ENCODE data around the gene SLC37A3.
"Not testable (repeated sequence)": the region's sequence is repeated elsewhere in the genome, so short reads cannot be mapped to it uniquely, and the experiment has no call there.

Gene SLC37A3

DNA sequence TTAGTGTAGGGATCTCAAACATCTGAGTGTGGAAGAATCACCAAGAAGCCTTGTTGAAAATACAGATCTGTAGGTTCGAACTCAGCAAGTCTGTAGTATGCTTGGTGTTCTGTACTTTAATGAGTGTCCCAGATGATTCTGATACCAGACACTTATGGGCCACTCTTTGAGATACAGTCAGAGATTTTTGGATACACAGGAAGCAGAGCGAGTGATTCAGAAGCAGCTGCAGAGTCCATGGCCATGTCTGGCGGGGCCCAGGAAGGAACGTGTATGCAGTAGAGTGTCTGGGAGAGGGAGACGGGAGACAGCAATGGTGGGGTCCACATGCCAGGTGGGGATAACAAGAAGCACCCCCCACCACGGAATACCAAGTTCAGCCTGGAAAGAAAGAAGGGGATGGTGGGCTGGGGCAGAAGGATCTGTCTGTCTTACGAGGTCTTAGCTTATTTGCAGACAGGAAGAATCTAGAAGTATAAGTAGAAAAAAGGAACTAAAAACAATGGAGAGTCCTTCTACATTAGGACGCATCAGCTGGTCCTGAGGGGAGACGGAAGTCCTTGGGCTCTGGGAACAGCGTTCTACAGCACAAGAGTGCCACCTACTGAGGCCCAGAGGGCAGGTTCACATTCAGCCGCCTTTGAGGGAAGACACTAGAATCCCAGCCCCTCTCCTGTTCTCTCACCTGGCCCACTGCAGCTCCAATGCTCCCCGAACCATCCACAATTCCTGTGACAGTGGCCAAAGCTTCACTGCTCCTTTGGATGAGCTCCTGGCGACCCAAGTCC is 55.4 kb downstream of the SLC37A3 start:
- peak; percentile 8 for DNase-seq

DNA sequence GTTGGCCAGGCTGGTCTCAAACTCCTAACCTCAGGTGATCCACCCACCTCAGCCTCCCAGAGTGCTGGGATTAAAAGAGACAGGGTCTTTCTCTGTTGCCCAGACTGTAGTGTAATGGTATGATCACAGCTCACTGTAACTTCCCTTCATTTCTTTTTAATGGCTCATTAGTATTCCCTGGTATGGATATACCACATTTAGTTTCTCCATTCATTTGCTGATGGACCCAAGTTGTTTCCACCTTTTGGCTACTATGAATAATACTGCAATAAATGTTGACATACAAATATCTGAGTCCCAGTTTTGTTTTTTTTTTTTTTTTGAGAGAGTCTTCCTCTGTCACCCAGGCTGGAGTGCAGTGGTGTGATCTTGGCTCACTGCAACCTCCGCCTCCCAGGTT is 59.4 kb downstream of the SLC37A3 start:
- not testable (repeated sequence) for DNase-seq

DNA sequence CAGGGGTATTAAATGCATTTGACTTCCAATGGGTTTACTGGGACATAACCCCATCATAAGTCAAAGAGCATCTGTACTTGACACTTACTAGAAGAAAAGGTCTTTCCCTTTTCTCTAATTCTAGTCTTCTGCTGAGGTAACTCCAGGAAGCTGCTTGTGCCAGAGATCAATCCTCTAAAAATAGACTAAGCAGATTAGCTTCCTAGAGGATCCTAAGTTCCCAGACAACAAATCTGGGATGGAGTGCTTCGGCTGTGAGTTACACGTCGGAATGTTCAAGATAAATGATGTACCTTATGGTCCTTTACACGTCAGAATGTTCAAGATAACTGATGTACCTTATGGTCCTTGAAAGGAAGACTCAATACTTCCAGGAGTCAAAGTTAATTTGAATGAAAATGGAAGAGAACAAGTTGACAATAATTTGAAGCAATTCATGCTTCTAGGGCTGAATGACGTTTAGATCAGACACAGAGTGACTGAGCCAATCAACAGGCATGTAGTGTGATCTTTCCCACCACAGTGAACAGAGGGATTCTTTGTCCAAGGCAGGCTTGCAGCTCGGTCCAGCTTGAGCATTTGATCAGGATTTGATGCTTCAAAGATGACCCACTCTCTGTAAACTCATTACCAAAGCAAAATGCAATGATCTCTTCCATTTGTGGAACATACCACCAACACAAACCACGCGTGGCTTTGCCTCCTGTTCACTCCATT is 63.8 kb downstream of the SLC37A3 start:
- DNase-seq, result no peak

DNA sequence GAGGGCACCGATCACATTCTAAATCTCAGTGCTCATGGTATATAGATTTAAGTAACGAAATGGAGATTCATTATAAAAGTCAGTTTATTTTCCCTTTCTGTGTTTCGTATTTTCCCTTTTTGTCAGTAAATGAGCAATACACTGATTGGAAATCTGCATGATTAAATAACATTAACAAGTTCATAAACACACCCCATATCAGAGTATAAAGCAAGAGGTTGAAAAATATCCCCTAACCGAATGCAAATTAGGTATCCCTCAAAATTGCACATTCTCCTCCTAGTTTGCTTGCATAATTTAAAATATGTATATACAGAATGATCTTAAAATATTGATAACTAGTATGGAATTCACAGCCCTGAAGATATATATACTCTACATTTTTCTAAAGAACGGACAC is 64.6 kb downstream of the SLC37A3 start:
- DNase-seq, result no peak

DNA sequence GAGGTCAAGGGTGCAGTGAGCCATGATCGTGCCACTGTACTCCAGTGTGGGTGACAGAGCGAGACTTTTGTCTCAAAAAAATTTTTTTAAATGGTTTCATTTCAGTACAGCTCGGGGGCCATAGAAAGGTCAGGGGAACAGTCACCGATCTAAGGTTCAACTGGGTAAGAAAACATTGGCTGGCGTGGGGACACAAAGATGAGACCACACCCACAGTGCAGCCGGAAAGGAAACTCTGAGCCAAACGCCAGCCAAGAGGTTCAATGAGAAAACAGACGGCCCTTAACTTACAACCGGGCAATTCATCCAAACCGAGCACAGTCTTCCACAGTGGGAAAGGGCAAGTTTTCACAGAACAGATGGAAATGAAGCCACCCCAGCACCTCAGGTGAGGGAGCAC is 65.1 kb downstream of the SLC37A3 start:
- no peak for DNase-seq

DNA sequence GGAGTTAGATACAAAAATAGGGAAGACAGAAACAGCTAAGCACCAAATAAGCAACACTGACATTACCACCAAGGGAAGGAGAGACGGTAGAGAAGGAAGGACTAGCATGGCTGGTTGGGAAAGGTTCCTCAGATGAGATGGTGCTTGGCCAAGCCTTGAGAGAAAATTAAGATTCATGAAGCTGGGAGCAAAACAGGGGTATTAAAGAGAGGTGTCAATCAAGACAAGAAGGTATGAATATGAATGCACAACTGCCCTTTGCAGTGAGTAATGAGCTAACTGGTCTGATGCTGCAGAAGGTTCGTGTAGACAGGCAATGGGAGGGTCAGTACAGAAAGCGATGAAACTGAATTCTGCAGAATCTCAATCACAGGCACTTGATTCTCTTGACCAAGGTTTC is 67.7 kb downstream of the SLC37A3 start:
- DNase-seq, result no peak

DNA sequence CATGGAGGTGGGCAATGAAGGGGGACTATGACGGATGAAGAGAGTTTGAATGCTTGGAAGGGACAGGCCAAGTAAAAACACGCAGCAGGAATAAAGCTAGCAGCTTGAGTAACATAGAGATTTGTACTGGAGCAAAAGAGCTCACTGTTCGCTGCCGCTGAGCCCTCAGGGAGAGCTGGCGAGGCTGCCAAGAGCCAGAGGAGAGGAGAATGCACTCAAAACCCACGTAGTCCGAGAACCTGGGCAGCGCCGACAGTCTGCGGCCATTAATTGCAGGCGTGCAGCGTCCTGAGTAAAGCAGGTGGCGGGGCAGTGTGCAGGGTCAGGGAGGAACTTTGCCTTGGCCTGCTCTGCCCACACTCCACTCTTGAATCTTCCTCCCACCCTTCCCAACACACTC is 68.2 kb downstream of the SLC37A3 start:
- no peak for DNase-seq

DNA sequence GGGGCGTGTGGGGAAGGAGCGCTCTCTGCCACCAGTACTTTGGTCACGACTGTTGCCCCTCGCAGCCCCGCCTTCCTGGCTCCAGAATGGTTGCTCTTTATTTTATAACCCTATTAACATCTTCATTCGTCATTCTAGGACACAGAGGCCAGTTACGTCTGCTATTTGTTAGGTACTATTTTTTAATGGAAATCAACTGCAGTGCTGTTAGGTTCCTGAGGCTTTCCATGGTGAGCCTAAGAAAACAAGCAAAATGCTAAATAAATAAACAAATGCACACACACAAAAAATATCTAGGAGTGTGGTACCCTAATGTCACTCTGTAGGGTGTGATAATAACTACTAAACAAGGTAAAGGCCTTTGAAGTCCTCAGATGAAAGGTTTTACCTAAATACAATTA is 71.1 kb downstream of the SLC37A3 start:
- DNase-seq, result no peak

DNA sequence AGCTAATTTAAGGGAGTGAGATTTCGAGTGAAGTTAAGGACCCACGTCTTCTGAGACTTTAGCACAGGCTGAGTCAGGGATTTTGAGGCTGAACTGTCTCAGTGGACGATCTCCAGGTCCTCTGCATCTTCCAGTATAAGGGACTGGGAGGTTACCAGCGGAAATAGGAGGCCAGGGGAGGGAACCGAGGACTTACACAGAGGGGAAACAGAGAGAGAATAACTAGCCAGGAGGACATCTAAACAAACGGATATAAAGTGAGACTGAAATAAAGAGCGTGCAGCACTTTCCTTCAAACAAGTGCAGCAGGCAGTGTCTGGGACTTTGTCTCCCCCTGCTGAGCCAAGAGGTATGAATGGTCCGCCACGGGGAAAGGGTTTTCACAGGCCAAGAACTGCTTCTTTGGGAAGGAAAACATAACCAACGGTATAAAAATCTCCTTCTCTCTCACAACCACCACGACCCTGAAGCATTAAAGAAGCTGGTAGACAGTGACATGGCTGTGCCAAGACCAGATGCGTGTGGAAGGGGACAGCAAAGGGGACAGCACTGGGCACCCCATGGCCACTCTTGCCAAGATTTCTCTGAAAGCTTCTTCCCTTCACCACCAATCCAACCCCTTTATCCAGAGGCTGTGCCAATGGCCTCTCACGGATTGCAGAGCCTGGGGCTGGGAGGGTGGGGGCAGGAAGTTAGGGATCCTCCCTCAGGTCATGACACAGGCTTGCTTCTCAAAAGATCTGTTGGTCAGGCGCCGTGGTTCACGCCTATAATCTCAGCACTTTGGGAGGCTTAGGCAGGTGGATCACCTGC is 72.0 kb downstream of the SLC37A3 start:
- peak; percentile 63 for DNase-seq

DNA sequence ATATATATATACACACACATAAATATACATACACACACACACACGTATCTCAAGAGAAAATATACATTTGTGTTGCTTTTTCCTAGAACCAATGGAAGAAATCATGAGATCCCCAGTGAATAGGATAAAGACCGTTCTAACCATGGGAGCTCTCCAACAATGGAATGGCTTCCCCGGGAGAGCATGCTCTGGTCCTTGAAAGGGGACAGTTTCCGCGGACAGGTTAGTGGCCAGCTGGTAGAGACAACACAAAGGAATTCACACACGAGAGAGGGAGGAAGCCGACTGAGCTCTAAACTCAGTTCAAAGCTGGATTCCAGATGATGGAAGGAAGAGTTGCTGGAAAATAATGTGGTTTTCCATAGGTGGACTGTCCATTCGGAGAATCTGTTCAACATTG is 72.7 kb downstream of the SLC37A3 start:
- no peak for DNase-seq

DNA sequence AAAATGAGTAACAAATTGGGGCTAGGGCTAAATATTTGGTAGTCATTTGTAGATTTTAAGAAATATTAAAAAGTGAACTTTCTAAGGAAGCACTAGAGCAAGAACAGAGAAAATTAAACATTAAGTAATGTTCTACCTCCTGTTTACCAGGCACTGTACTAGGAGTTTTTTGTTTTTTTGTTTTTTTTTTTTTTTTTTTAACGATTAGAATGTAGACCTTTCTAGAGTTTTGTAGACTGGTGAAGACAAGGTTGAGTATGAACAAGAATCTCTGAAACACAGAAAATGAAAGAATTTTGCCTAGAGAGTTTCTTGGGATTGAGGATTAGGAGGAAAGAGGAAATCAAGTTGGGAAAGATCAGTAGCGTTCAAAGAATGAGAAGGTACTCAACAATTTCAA is 73.6 kb downstream of the SLC37A3 start:
- no peak for DNase-seq

DNA sequence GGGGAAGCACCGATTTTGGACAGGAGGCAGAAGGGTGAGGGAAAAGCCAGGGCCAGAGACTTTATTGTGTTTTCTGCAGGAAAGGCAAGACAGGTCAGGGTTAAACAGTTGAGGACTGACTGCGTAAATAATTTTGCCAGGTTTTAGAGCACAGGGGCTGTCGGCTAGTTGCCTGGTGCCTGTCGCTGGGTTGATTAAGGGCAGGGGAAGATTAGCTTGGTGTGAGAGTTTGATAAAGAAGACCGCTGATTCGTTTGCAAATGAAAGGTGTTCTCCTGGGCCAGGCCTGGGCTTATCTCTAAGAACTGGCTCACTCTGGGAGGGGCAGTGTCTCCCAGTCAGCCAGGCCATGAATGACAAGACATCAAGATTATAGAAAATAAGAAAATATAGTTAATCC is 75.6 kb downstream of the SLC37A3 start:
- no peak for DNase-seq

DNA sequence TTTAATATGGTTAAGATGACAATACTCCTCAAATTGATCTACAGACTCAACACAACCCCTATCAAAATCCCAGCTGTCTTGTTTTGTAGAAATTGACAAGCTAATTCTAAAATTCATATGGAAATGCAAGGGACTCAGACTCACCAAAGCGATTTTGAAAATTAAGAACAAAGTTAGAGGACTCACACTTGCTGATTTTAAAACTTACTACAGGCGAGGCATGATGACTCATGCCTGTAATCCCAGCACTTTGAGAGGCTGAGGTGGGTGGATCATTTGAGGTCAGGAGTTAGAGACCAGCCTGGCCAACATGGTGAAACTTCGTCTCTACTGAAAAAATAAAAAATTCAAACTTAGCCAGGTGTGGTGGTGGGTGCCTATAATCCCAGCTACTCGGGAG is 78.3 kb downstream of the SLC37A3 start:
- not testable (repeated sequence) for DNase-seq

DNA sequence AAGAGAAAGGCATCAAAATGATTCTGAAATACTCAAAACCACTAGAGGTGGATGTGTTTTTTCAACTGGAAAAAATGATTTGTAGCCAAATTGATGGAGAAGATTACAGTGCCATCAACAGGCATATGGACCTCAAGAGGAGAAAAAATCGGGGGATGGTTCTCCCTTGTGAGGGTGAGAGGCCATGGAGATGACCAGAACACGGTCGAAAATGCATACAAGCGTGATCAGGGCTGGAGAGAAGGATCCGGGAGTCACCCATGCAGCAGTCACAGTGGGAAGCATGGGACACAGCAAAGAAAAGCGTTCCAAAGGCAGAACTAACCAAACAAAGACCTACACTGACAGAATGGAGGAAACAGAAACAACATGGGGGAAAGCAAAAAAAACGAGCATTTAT is 80.3 kb downstream of the SLC37A3 start:
- DNase-seq, result no peak

DNA sequence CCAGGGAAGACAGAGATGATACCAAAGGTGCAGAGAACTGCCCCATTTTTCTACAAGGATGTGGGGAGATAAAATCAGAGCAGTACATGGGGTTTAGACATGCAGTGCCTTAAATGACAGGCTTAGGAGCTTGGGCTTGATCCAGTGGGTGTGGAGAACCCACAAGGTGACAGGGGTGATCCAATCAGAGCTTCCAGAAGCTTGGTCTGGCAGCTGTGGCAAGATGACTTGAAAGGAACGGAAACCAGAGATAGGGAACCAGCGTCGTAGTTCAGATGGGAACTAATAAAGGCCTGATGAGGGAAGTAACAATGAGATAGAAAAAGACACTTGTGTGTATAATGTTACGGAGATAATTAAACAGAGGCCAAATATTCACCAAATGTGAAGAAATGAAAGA is 80.7 kb downstream of the SLC37A3 start:
- DNase-seq, result no peak

DNA sequence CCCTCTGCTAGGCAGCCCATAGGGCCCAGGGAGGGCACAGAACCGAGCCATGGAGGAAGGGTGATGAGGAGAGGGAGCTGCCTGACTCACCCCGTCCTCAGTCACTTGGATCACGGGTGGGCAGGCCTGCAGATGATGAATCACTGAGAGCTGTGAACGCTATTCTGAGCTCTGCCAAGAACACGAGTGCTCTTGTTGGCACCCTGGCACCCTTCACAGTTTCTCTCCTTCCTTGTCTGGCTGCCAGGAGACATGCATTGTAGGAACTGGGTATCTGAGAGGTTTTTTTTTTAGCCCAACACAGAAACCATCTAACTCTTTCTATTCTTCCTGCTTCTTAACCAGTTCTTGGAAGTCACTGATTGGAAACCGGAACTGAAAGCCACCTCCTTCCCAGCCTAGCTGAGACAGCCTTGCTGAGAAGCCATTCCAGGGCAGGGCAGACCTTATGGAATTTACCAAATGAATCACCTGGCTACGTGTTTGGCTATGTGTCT is 82.1 kb downstream of the SLC37A3 start:
- no peak for DNase-seq

DNA sequence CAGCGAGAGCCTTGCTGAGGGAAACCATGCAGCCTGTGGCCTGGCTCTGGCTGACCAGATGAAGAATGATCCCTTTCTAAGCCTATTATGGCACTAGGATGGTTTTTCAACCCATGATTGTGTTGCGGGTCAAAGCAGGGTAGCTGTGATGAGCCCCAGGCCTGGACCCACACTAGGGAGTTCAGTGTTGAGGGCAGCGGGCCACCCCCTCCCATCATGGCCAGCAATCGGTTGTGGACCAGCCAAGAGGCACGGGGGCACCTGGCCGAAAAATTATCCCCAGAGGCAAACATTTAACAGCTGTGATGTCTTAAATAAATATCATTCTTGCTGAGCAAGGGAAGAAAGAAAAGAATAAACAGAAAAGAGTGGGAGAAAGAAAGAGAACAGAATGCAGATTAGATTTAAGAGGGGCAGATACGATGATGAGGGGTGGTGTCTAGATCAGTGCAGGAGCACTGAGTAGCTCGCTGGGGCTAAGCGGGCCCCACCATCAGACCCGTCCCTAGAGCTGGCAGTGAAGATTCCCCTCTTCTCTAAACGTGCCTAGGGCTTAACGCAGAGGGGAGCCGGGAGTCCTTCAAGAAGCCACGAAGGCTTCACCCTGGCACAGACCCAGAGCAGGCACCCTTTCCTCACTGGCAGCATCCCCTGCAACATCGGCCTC is 82.7 kb downstream of the SLC37A3 start:
- DNase-seq, result no peak

DNA sequence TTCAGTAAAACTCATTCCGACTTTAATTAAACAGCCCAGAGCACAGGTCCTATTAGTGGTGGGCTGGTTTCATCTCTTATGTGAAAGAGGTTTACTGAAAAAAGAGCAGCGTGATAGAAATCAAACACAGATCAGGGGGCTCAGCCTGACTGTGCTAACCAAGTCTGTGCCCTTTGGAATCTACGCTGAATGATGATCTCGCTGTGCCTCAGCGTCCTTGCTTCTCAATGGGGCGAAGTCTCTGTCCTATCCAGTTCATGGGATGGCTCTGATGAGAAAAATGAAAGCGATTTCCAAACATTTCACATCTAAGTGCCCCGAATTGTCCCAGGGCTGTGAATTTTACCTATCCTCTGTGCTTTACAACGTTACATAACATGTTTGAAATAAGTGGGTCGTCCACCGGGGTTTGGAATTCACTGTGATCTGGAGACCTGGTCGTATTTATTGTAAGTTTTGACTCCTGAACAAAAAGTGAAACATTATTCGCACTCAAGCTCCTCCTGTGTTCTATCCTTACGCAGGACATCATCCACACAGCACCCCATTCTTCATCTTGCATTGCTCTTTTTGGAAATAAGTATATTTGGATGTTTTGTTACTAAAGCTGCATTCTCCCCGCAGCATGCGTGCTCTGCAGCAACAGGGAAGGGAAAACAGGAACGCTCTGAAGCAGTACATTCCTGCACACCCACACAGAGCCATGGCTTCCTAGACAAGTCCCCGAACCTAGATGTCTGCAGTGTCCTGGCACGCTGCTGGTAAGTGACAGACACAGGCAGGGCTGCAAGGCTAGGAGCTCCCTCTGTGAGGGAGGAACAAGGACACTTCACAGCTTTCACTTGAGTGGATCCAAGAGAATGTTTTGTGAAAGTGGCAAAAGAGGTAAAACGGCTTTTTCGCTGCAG is 83.5 kb downstream of the SLC37A3 start:
- no peak for DNase-seq

DNA sequence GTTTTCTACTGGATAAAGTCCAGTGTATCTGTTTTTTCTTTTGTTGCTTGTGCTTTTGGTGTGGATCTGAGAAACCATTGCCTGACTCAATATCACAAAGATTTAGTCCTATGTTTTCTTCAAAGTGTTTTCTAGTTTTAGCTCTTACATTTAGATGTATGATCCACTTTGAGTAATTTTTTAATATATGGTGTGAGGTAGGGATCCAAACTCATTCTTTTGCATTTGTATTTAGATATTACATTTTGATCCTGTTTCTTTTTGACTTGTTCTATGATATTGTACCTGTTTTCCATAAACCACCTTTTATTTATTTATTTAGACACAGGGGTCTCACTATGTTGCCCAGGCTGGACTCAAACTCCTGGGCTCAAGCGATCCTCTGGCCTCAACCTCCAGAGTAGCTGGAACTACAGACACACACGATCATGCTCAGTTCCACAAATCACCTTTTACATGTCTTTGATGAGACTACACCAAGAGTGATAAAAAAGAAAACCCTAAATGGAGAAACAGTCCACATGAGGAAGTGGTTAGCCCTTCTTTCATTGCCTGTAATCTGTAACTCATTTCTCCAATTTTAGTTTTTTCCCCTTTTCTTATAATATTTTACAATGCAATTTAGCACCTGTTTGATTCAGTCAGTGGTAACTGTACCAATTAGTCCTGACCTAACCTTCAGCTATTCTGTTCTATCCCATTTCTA is 86.0 kb downstream of the SLC37A3 start:
- DNase-seq, result no peak

DNA sequence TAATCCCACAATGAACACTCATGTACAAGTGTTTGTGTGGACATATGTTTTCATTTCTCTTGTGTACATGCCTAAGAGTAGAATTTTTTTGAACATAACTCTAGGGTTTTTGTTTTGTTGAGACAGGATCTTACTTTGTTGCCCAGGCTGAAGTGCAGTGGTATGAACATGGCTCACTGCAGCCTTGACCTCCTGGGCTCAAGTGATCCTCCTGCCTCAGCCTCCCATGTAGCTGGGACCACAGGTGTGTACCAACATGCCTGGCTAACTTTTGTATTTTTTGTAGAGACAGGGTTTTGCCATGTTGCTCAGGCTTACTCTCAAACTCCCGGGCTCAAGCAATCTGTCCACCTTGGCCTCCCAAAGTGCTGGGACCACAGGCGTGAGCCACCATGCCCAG is 87.2 kb downstream of the SLC37A3 start:
- DNase-seq, result not testable (repeated sequence)

DNA sequence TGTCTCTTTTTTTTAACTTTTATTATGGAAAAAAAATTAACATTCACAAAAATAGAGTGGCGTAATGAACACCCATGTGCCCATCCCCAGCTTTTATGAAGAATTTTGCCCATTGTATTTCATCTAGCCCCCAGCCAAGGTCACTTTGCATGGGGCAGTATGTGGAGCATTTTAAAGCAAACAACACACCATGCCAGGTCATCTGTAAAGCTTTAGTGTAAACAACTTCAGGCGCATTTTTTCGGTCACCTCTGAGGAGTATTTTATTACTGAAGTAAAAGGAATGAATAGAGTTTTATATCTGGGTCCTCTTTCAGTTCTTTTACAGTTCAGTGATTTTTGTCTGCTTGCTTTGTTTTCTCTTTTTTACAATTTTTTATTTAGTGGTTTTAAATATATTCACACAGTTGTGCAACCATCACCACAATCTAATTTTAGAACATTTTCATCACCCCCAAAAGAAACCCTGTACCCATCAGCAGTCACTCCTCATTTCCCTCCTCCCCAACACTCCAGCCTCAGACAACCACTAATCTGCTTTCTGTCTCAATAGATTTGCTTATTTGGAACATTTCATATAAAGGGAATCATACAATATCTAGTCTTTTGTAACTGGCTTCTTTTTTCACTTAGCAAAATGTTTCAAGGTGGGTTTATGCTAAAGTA is 87.9 kb downstream of the SLC37A3 start:
- no peak for DNase-seq
